Parathyroid adenoma (tissue), 2 donors: ENCODE measurements around the gene LEKR1.
A peak's percentile ranks its signal among the peaks of the same experiment; 100 is the strongest.
"Not testable (repeated sequence)": the region's sequence is repeated elsewhere in the genome, so short reads cannot be mapped to it uniquely, and the experiment has no call there.

Experiments
- H2AFZ ChIP-seq: fragments of 300-600 bp; sonication (generic); one replicate; pipeline ENCODE4 v1.7.0; 2017; ENCODE audit warnings: antibody characterized with exemption, mild to moderate bottlenecking
- H3K27ac ChIP-seq: fragments of 300-600 bp; sonication (generic); one replicate; pipeline ENCODE4 v1.7.0; 2017
- H3K27me3 ChIP-seq: fragments of 300-600 bp; sonication (generic); one replicate; pipeline ENCODE4 v1.7.0; 2017; ENCODE audit warnings: low read length; ENCODE audit not compliant: control insufficient read depth, insufficient read depth
- H3K36me3 ChIP-seq: fragments of 300-600 bp; sonication (generic); one replicate; pipeline ENCODE4 v1.7.0; 2017; ENCODE audit warnings: low read length; ENCODE audit not compliant: control insufficient read depth, insufficient read depth
- H3K4me1 ChIP-seq: fragments of 300-600 bp; sonication (generic); one replicate; pipeline ENCODE4 v1.7.0; 2017; ENCODE audit warnings: control low read depth
- H3K4me2 ChIP-seq: fragments of 300-600 bp; sonication (generic); one replicate; pipeline ENCODE4 v1.7.0; 2017; ENCODE audit warnings: low read length
- H3K4me3 ChIP-seq: fragments of 300-600 bp; sonication (generic); one replicate; pipeline ENCODE4 v1.7.0; 2017; ENCODE audit warnings: low read depth, low read length
- H3K79me2 ChIP-seq: fragments of 300-600 bp; sonication (generic); one replicate; pipeline ENCODE4 v1.7.0; 2017; ENCODE audit warnings: control low read depth
- H3K9ac ChIP-seq: fragments of 300-600 bp; sonication (generic); one replicate; pipeline ENCODE4 v1.7.0; 2017; ENCODE audit warnings: mild to moderate bottlenecking
- H3K9me3 ChIP-seq: fragments of 300-600 bp; sonication (generic); one replicate; pipeline ENCODE4 v1.7.0; 2017; ENCODE audit warnings: low read length; ENCODE audit not compliant: control insufficient read depth
- CTCF ChIP-seq: fragments of 300-600 bp; sonication (generic); IDR thresholded peaks from one replicate; pipeline ENCODE4 v1.7.0; 2017; ENCODE audit warnings: antibody characterized with exemption, mild to moderate bottlenecking
- donor health status: primary hyperparathyroidism.

The LEKR1 gene

GRCh38 chr3:156795890-156796481, 30.2 kb upstream of the LEKR1 start:
- Histone ChIP-seq H3K4me3 (no peak overlapping the region), H3K79me2 (peaks cover 46% of the 10 kb centered on the region), H3K27me3 (no peaks in the 10 kb centered on the region), H3K9me3 (no peaks in the 10 kb centered on the region), H3K27ac (peak overlapping the region; percentile 33), H3K36me3 (no peaks in the 10 kb centered on the region), H2AFZ (no peak overlapping the region), H3K9ac (no peak overlapping the region), H3K4me2 (no peak overlapping the region), H3K4me1 (peaks cover 26% of the 10 kb centered on the region)
- TF ChIP-seq CTCF, result no peak

- Histone ChIP-seq H3K9me3 (no peaks in the 10 kb centered on the region), H3K9ac (no peak overlapping the region), H3K4me1 (peaks cover 17% of the 10 kb centered on the region), H3K27ac (no peak overlapping the region), H3K27me3 (no peaks in the 10 kb centered on the region), H3K4me3 (no peak overlapping the region), H2AFZ (no peak overlapping the region), H3K79me2 (peaks cover 55% of the 10 kb centered on the region), H3K4me2 (no peak overlapping the region), H3K36me3 (no peaks in the 10 kb centered on the region)
- no peak for TF ChIP-seq CTCF
Observed at GRCh38 chr3:156797368-156797767, 28.8 kb upstream of the LEKR1 start.

- Histone ChIP-seq H3K79me2 (peaks cover 63% of the 10 kb centered on the region), H3K4me1 (peaks cover 17% of the 10 kb centered on the region)
- not testable (repeated sequence) for H3K36me3 ChIP-seq, H3K9ac ChIP-seq, H3K27me3 ChIP-seq, H3K27ac ChIP-seq, H3K9me3 ChIP-seq, H3K4me2 ChIP-seq, H2AFZ ChIP-seq, H3K4me3 ChIP-seq
Observed at GRCh38 chr3:156800287-156800686, 25.9 kb upstream of the LEKR1 start.

GRCh38 chr3:156801746-156802145, 24.4 kb upstream of the LEKR1 start:
- Histone ChIP-seq H3K36me3 (no peaks in the 10 kb centered on the region), H3K4me3 (no peak overlapping the region), H3K27me3 (no peaks in the 10 kb centered on the region), H3K9me3 (no peaks in the 10 kb centered on the region), H3K4me1 (peaks cover 11% of the 10 kb centered on the region), H3K4me2 (no peak overlapping the region), H2AFZ (no peak overlapping the region), H3K79me2 (peaks cover 56% of the 10 kb centered on the region), H3K9ac (no peak overlapping the region), H3K27ac (no peak overlapping the region)
- TF ChIP-seq CTCF, result no peak

- Histone ChIP-seq H2AFZ (no peak overlapping the region), H3K27ac (peak overlapping the region; percentile 12), H3K4me3 (no peak overlapping the region), H3K9me3 (no peaks in the 10 kb centered on the region), H3K4me2 (no peak overlapping the region), H3K79me2 (peaks cover 63% of the 10 kb centered on the region), H3K4me1 (peaks cover 18% of the 10 kb centered on the region), H3K27me3 (no peaks in the 10 kb centered on the region), H3K9ac (no peak overlapping the region), H3K36me3 (no peaks in the 10 kb centered on the region)
- no peak for TF ChIP-seq CTCF
Observed at GRCh38 chr3:156802821-156803606, 23.1 kb upstream of the LEKR1 start.
